Right ventricle myocardium inferior (tissue), 1 donor: ENCODE measurements around the gene IPCEF1. TPM values are rescaled to one million over a fixed set of nuclear protein-coding genes. Genes with fewer than 3 reads are reported as not detected.

ENCODE experiments used
- ATAC-seq: fragments of 200-7000 bp; cut with Tn5 transposase; one replicate; pipeline ENCODE4 v1.9.1; 2020; ENCODE audit warnings: mild to moderate bottlenecking, moderate library complexity
- DNase-seq: peaks from one replicate; pipeline ENCODE4 v3.0.0; 2021; ENCODE audit errors: missing footprints
- intact Hi-C: fragments of 100-400 bp; cut with DNase I; formaldehyde crosslinking; loops from one replicate; pipeline ENCODE4 v1.11.0; 2022
- total RNA-seq: library from RNA; stranded (reverse); fragmentation: NEBNext Ultra II Directional; extraction: Animal tissue kit (Norgen Biotek cat#: 25700); gene quantifications from one replicate; pipeline ENCODE4 v1.2.1, GENCODE V29; 2021
- donor health status: DM: no; HTN: yes; CAD: no; lungs with severe emphysema.

Gene IPCEF1
- total RNA-seq, 1 donor from 2014 or later = 2.0 TPM

- intact Hi-C loops = no loop called here
- DNase-seq (no peak), ATAC-seq (no peak)
Measured at GRCh38 chr6:154238831-154239230, 117.8 kb downstream of the IPCEF1 start.

- no peak for DNase-seq
- no peak for ATAC-seq
- intact Hi-C loops = no loop called here
Measured at GRCh38 chr6:154236646-154237301, 119.8 kb downstream of the IPCEF1 start.

DNA sequence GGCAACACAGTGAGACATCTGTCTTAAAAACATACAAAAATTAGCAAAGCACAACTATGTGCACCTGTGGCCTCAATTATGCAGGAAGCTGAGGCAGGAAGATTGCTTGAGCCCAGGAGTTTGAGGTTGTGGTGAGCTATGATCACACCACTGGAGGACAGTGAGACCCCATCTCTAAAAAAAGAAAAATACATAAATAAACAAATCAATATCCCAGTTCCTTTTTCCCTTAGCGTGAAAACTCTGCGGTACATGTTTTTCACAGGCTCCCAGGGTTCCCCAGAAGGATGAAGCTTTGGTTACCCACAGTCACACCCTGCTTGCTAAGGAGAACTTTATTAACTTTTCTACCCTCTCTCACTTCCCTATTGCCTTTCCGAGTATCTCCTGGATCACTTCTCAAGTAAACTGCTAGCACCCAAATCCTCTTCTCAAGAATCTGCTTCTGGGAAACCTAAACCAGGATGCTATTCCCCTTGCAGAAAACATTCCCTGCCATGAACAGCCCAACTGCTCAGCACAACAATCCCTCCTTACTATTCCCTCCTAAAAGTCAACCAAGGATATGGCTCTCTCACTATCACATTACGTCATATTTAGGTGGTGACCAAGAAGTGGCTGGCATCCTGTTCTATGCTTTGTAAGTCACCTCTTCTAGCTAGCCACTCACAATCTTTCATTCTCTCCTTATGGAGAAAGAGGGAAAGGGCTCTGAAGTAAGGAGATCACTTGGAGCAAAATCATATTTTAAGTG is 122.4 kb downstream of the IPCEF1 start:
- intact Hi-C loops = no loop called here
- no peak for DNase-seq
- no peak for ATAC-seq

GRCh38 chr6:154233383-154233782 is 123.2 kb downstream of the IPCEF1 start:
- intact Hi-C loops = no loop called here
- ATAC-seq = no peak
- DNase-seq = no peak

- intact Hi-C loops = no loop called here
- ATAC-seq = no peak
Measured at GRCh38 chr6:154232013-154232910, 124.3 kb downstream of the IPCEF1 start.

GRCh38 chr6:154230910-154231595 is 125.5 kb downstream of the IPCEF1 start:
- ATAC-seq (no peak), DNase-seq (no peak)
- intact Hi-C loops = no loop called here

More at GRCh38 chr6:154232013-154232910, 124.3 kb downstream of the IPCEF1 start:
- DNase-seq = no peak

GRCh38 chr6:154230393-154230792 is 126.2 kb downstream of the IPCEF1 start:
- DNase-seq (no peak), ATAC-seq (no peak)
- intact Hi-C loops = no loop called here

DNA sequence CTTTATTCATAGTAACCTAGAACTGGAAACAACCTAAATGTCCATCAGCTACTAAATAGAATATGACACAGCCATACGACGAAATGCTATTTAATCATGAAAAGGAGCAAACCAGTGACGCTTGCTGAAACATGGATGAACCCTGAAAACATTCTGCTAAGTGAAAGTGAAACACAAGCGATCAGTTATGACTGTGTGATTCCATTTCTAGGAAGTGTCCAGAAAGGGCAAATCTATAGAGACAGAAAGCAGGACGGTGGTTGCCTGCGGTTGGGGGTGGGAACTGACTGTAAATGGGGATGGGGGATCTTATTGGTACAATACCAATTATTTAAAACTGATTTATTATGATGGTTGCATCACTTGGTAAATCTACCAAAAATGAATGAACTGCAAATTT is 126.8 kb downstream of the IPCEF1 start:
- intact Hi-C loops = no loop called here
- ATAC-seq = no peak
- DNase-seq = no peak

- DNase-seq = no peak
- no peak for ATAC-seq
- intact Hi-C loops = no loop called here
Measured at GRCh38 chr6:154228521-154228905, 128.1 kb downstream of the IPCEF1 start.

GRCh38 chr6:154227862-154228520 is 128.6 kb downstream of the IPCEF1 start:
- no peak for DNase-seq
- intact Hi-C loops = no loop called here
- no peak for ATAC-seq

- intact Hi-C loops = no loop called here
- DNase-seq = no peak
- no peak for ATAC-seq
Measured at GRCh38 chr6:154226461-154226860, 130.1 kb downstream of the IPCEF1 start.

GRCh38 chr6:154223296-154223695 is 133.3 kb downstream of the IPCEF1 start:
- intact Hi-C loops = no loop called here

DNA sequence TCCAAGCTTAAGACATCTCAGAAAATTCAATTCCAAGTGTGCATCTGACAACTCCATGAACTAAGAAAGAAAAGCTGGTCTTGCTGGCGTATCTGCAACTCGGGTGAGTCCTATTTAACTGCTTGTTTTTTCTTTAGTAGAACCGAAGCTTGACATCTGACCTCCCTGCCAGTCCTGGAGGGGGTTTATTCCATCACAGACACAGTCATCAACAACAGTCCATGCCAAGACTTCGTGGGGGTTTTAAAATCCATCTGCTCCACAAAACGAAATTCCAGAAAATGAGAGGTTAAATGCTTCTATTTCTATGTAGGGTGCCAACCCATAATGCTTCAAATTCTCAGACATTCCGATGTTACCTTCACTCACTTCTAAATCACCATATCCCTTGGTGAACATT is 133.9 kb downstream of the IPCEF1 start:
- ATAC-seq = no peak
- intact Hi-C loops = no loop called here

More at GRCh38 chr6:154223296-154223695, 133.3 kb downstream of the IPCEF1 start:
- no peak for ATAC-seq
- no peak for DNase-seq

DNA sequence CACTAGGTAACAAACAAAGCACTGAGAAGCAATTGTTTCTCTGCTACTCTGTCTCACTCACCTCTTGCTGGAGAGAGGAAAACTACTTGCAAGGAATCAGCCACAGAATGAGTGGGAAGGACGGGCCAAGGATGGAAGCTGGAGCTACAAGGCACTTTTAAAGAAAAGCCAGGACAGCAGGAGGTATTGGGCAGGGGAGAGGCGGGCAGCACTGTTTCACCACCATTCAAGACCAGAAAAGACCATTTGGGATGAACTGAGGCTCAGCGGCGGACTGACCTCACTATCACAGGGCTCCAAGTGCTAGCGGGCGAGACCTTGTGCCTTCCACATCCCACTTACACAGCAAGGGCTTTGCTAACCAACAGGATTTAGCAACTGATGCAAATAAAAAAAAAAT is 137.4 kb downstream of the IPCEF1 start:
- intact Hi-C loops = no loop called here
- DNase-seq = no peak
- no peak for ATAC-seq

More for the DNA sequence above, 133.9 kb downstream of the IPCEF1 start:
- DNase-seq = no peak

- DNase-seq (no peak), ATAC-seq (no peak)
- intact Hi-C loops = no loop called here
Measured at GRCh38 chr6:154218787-154219186, 137.8 kb downstream of the IPCEF1 start.

DNA sequence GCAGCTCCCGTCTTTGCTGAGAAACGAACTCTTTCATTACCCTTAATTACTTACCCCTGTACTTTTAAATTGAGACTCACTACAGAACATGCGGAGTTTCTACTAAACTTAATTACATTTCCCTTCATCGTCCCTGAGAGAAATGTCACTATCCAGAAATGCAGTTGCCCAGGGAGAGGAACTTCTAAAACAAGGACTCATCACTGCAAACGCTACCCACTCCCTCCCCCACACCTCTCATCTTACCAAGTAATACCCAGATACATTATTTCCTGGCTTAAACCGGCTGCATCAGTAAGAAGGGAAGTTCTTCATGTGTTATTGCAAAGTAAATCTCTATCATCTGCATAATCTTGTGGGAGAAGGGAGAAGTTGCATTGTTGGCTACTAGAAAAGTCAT is 138.3 kb downstream of the IPCEF1 start:
- intact Hi-C loops = no loop called here
- DNase-seq (no peak), ATAC-seq (no peak)

- intact Hi-C loops = no loop called here
- ATAC-seq = no peak
- DNase-seq = no peak
Measured at GRCh38 chr6:154213782-154214181, 142.8 kb downstream of the IPCEF1 start.

- DNase-seq (no peak), ATAC-seq (no peak)
- intact Hi-C loops = no loop called here
Measured at GRCh38 chr6:154210678-154211077, 145.9 kb downstream of the IPCEF1 start.
